Testis (tissue), 2 donors: ENCODE data around the gene RIPPLY2.

Experiments
- POLR2A ChIP-seq: fragments of 450-650 bp; IDR thresholded peaks from one replicate; pipeline ENCODE4 v1.6.1; 2017; ENCODE audit warnings: antibody characterized with exemption, mild to moderate bottlenecking, moderate library complexity
- TF ChIP-seq, protein P1 (sequence below), 3 experiments: fragments of 450-650 bp in 2 of 3; fragments of 200-600 bp in 1 of 3; sonication (generic) in 1 of 3; IDR thresholded peaks; one replicate each; pipeline ENCODE4 v1.5.1; 2016 to 2019; ENCODE audit warnings: antibody characterized with exemption in 3 of 3, mild to moderate bottlenecking in 2 of 3, moderate library complexity in 1 of 3

DNA sequence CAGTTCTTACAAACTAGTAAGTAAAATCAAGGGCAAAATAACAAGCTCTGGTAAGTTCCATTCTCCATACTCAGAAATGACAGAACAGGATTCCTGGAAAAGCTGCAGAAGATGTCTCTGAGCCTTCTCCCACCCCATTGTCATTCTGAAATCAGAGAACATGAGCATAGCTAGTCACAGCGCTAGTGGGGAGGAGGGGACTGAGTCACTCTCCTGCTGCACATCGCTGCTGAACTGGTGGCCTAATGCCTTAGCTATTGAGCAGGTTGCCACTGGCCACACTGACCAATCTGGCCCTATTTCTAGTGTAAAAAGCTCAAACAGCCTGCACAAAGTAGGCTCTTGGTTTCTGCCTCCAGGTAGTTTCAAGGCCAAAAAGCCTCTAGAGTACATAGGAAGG lies 26.1 kb upstream of the RIPPLY2 start:
- TF ChIP-seq, protein P1, sequence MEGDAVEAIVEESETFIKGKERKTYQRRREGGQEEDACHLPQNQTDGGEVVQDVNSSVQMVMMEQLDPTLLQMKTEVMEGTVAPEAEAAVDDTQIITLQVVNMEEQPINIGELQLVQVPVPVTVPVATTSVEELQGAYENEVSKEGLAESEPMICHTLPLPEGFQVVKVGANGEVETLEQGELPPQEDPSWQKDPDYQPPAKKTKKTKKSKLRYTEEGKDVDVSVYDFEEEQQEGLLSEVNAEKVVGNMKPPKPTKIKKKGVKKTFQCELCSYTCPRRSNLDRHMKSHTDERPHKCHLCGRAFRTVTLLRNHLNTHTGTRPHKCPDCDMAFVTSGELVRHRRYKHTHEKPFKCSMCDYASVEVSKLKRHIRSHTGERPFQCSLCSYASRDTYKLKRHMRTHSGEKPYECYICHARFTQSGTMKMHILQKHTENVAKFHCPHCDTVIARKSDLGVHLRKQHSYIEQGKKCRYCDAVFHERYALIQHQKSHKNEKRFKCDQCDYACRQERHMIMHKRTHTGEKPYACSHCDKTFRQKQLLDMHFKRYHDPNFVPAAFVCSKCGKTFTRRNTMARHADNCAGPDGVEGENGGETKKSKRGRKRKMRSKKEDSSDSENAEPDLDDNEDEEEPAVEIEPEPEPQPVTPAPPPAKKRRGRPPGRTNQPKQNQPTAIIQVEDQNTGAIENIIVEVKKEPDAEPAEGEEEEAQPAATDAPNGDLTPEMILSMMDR (IDR thresholded peaks at IDR 0.05) = no peak
- TF ChIP-seq POLR2A = no peak
